Stimulated activated naive CD8-positive, alpha-beta T cell treated with anti-CD3 and anti-CD28 coated beads, Interleukin-15, amount 100 ng/mL, for 72 hours (primary cell): ENCODE measurements around the gene SLC39A11.

ENCODE experiments used
- ATAC-seq: fragments of 150-1000 bp; cut with Tn5 transposase; 2 replicates; pipeline ENCODE4 v1.10.0; 2021; ENCODE audit warnings: mild to moderate bottlenecking, moderate library complexity
- DNase-seq, 2 donors: peaks; one replicate each; pipeline ENCODE4 v3.0.0; 2021 to 2022
- H3K27ac Mint-ChIP-seq, 2 donors: one replicate each; pipeline ENCODE4 v1.8.0; 2022; ENCODE audit warnings: mild to moderate bottlenecking in 2 of 2, mixed read lengths in 2 of 2, moderate library complexity in 2 of 2
- H3K27me3 Mint-ChIP-seq: one replicate; pipeline ENCODE4 v1.8.0; 2022; ENCODE audit warnings: mixed read lengths
- H3K4me1 Mint-ChIP-seq: one replicate; pipeline ENCODE4 v1.8.0; 2022; ENCODE audit warnings: mild to moderate bottlenecking, mixed read lengths
- H3K4me3 Mint-ChIP-seq, 2 donors: one replicate each; pipeline ENCODE4 v1.8.0; 2022; ENCODE audit warnings: mild to moderate bottlenecking in 2 of 2, mixed read lengths in 2 of 2, moderate library complexity in 1 of 2
- H3K9me3 Mint-ChIP-seq, 2 donors: one replicate each; pipeline ENCODE4 v1.8.0; 2022; ENCODE audit warnings: mixed read lengths in 2 of 2

SLC39A11 gene

GRCh38 chr17:72597354-72598087 is 495.0 kb downstream of the SLC39A11 start:
- Mint-ChIP-seq H3K4me1 (peaks cover 1% of the 10 kb centered on the region), H3K9me3 (no peaks in the 10 kb centered on the region), H3K4me3 (no peak overlapping the region), H3K27me3 (peaks cover 85% of the 10 kb centered on the region), H3K27ac (no peak overlapping the region)
- DNase-seq (no peak), ATAC-seq (no peak)
